T-helper 17 cell (primary cell): ENCODE data around the gene CRYZL1. TPM values are rescaled to one million over a fixed set of nuclear protein-coding genes. Genes with fewer than 3 reads are reported as not detected.

ENCODE experiments used
- ATAC-seq: fragments of 150-1000 bp; cut with Tn5 transposase; 2 replicates; pipeline ENCODE4 v1.10.0; 2021; ENCODE audit warnings: mild to moderate bottlenecking, moderate library complexity
- DNase-seq, 3 donors: peaks; one replicate each; pipeline versions ENCODE4 v3.0.0 to v3.0.0-alpha.2; 2020 to 2021
- H3K9me3 ChIP-seq: one replicate; pipeline ENCODE4 v1.7.0; 2013; ENCODE audit warnings: low read length, mild to moderate bottlenecking; ENCODE audit not compliant: control insufficient read depth, poor library complexity, severe bottlenecking
- H3K27ac Mint-ChIP-seq: one replicate; pipeline ENCODE4 v1.8.0; 2022; ENCODE audit warnings: mild to moderate bottlenecking, moderate library complexity, mixed read lengths
- H3K27me3 Mint-ChIP-seq: one replicate; pipeline ENCODE4 v1.8.0; 2022; ENCODE audit warnings: mixed read lengths
- H3K36me3 Mint-ChIP-seq: one replicate; pipeline ENCODE4 v1.8.0; 2022; ENCODE audit warnings: low read depth, mixed read lengths
- H3K4me1 Mint-ChIP-seq: one replicate; pipeline ENCODE4 v1.8.0; 2022; ENCODE audit warnings: mild to moderate bottlenecking, mixed read lengths
- H3K4me3 Mint-ChIP-seq: one replicate; pipeline ENCODE4 v1.8.0; 2022; ENCODE audit warnings: mild to moderate bottlenecking, moderate library complexity, mixed read lengths
- total RNA-seq, 4 donors: library from RNA in 2 of 4; stranded (reverse) in 2 of 4; gene quantifications; one replicate each; pipeline ENCODE4 v1.2.3 and lab custom pipeline; 2022 to 2026

Gene CRYZL1
- total RNA-seq, 2 donors from 2014 or later = 23.2 to 23.7 TPM

- H3K9me3 ChIP-seq = no peaks in the 10 kb centered on the region
- Mint-ChIP-seq H3K4me3 (no peak overlapping the region), H3K36me3 (peaks cover 2% of the 10 kb centered on the region), H3K27me3 (no peaks in the 10 kb centered on the region), H3K27ac (no peak overlapping the region), H3K4me1 (no peaks in the 10 kb centered on the region)
- DNase-seq = no peak
- no peak for ATAC-seq
Observed at GRCh38 chr21:33673473-33673872, 31.9 kb upstream of the CRYZL1 start.

GRCh38 chr21:33670076-33670978, 28.8 kb upstream of the CRYZL1 start:
- no peak overlapping the region for H3K27ac Mint-ChIP-seq

GRCh38 chr21:33668620-33669019, 27.1 kb upstream of the CRYZL1 start:
- Mint-ChIP-seq H3K4me1 (peaks cover 6% of the 10 kb centered on the region), H3K27me3 (no peaks in the 10 kb centered on the region), H3K27ac (no peak overlapping the region), H3K4me3 (no peak overlapping the region), H3K36me3 (no peaks in the 10 kb centered on the region)
- no peak for DNase-seq
- H3K9me3 ChIP-seq = no peaks in the 10 kb centered on the region
- no peak for ATAC-seq

More at GRCh38 chr21:33670076-33670978, 28.8 kb upstream of the CRYZL1 start:
- ATAC-seq (no peak), DNase-seq (no peak)
- peaks cover 6% of the 10 kb centered on the region for H3K4me1 Mint-ChIP-seq
- H3K36me3 Mint-ChIP-seq = no peaks in the 10 kb centered on the region
- H3K27me3 Mint-ChIP-seq = no peaks in the 10 kb centered on the region
- H3K4me3 Mint-ChIP-seq = no peak overlapping the region
- H3K9me3 ChIP-seq = no peaks in the 10 kb centered on the region

- H3K9me3 ChIP-seq = no peaks in the 10 kb centered on the region
- Mint-ChIP-seq H3K4me1 (peaks cover 6% of the 10 kb centered on the region), H3K4me3 (no peak overlapping the region), H3K27me3 (no peaks in the 10 kb centered on the region), H3K36me3 (no peaks in the 10 kb centered on the region), H3K27ac (no peak overlapping the region)
- DNase-seq = no peak
- ATAC-seq = no peak
Observed at GRCh38 chr21:33668180-33668579, 26.6 kb upstream of the CRYZL1 start.

- H3K4me3 Mint-ChIP-seq = no peak overlapping the region
- H3K4me1 Mint-ChIP-seq = peaks cover 6% of the 10 kb centered on the region
- H3K27ac Mint-ChIP-seq = no peak overlapping the region
- no peaks in the 10 kb centered on the region for H3K9me3 ChIP-seq
- no peaks in the 10 kb centered on the region for H3K27me3 Mint-ChIP-seq
- DNase-seq = no peak
- ATAC-seq = no peak
- no peaks in the 10 kb centered on the region for H3K36me3 Mint-ChIP-seq
Observed at GRCh38 chr21:33667636-33668035, 26.1 kb upstream of the CRYZL1 start.

GRCh38 chr21:33666153-33666552, 24.6 kb upstream of the CRYZL1 start:
- Mint-ChIP-seq H3K27me3 (no peaks in the 10 kb centered on the region), H3K4me3 (no peak overlapping the region), H3K4me1 (peaks cover 6% of the 10 kb centered on the region), H3K27ac (no peak overlapping the region), H3K36me3 (no peaks in the 10 kb centered on the region)
- no peaks in the 10 kb centered on the region for H3K9me3 ChIP-seq
- ATAC-seq = no peak
- DNase-seq = no peak

- Mint-ChIP-seq H3K4me1 (peaks cover 6% of the 10 kb centered on the region), H3K27me3 (peaks cover 1% of the 10 kb centered on the region), H3K27ac (no peak overlapping the region), H3K36me3 (no peaks in the 10 kb centered on the region), H3K4me3 (no peak overlapping the region)
- DNase-seq = no peak
- no peaks in the 10 kb centered on the region for H3K9me3 ChIP-seq
- no peak for ATAC-seq
Observed at GRCh38 chr21:33664135-33664534, 22.6 kb upstream of the CRYZL1 start.

- Mint-ChIP-seq H3K27me3 (peaks cover 7% of the 10 kb centered on the region), H3K27ac (no peak overlapping the region)
Observed at GRCh38 chr21:33663241-33663640, 21.7 kb upstream of the CRYZL1 start.

GRCh38 chr21:33662046-33662445, 20.5 kb upstream of the CRYZL1 start:
- no peaks in the 10 kb centered on the region for H3K9me3 ChIP-seq
- Mint-ChIP-seq H3K4me3 (no peak overlapping the region), H3K27ac (no peak overlapping the region), H3K4me1 (no peaks in the 10 kb centered on the region), H3K27me3 (peaks cover 14% of the 10 kb centered on the region), H3K36me3 (no peaks in the 10 kb centered on the region)
- no peak for DNase-seq
- no peak for ATAC-seq

More at GRCh38 chr21:33663241-33663640, 21.7 kb upstream of the CRYZL1 start:
- Mint-ChIP-seq H3K36me3 (no peaks in the 10 kb centered on the region), H3K4me3 (no peak overlapping the region), H3K4me1 (peaks cover 6% of the 10 kb centered on the region)
- no peaks in the 10 kb centered on the region for H3K9me3 ChIP-seq
- ATAC-seq (no peak), DNase-seq (no peak)

- Mint-ChIP-seq H3K27me3 (peaks cover 14% of the 10 kb centered on the region), H3K4me1 (no peaks in the 10 kb centered on the region), H3K36me3 (no peaks in the 10 kb centered on the region), H3K27ac (no peak overlapping the region), H3K4me3 (no peak overlapping the region)
- DNase-seq (no peak), ATAC-seq (no peak)
- no peaks in the 10 kb centered on the region for H3K9me3 ChIP-seq
Observed at GRCh38 chr21:33661146-33661545, 19.6 kb upstream of the CRYZL1 start.

GRCh38 chr21:33660406-33660805, 18.9 kb upstream of the CRYZL1 start:
- Mint-ChIP-seq H3K27me3 (peaks cover 14% of the 10 kb centered on the region), H3K36me3 (no peaks in the 10 kb centered on the region), H3K4me1 (no peaks in the 10 kb centered on the region), H3K4me3 (no peak overlapping the region), H3K27ac (no peak overlapping the region)
- H3K9me3 ChIP-seq = no peaks in the 10 kb centered on the region
- no peak for DNase-seq
- no peak for ATAC-seq

- no peaks in the 10 kb centered on the region for H3K9me3 ChIP-seq
- ATAC-seq = no peak
- H3K4me3 Mint-ChIP-seq = no peak overlapping the region
- no peaks in the 10 kb centered on the region for H3K4me1 Mint-ChIP-seq
- DNase-seq = no peak
- H3K36me3 Mint-ChIP-seq = no peaks in the 10 kb centered on the region
- H3K27ac Mint-ChIP-seq = no peak overlapping the region
- peaks cover 14% of the 10 kb centered on the region for H3K27me3 Mint-ChIP-seq
Observed at GRCh38 chr21:33659568-33659949, 18.0 kb upstream of the CRYZL1 start.

GRCh38 chr21:33658919-33659567, 17.5 kb upstream of the CRYZL1 start:
- H3K4me1 Mint-ChIP-seq = no peaks in the 10 kb centered on the region
- no peak overlapping the region for H3K27ac Mint-ChIP-seq
- no peaks in the 10 kb centered on the region for H3K9me3 ChIP-seq
- peaks cover 14% of the 10 kb centered on the region for H3K27me3 Mint-ChIP-seq
- no peaks in the 10 kb centered on the region for H3K36me3 Mint-ChIP-seq
- ATAC-seq = no peak
- no peak for DNase-seq
- no peak overlapping the region for H3K4me3 Mint-ChIP-seq
